Measurements from ENCODE around the gene PPP1R13L. TPM values are rescaled to one million over a fixed set of nuclear protein-coding genes. Genes with fewer than 3 reads are reported as not detected.

PPP1R13L gene
- total and polyA plus RNA-seq, 2 of the 8 experiments (the other 6 are each of a cell fraction or from before 2014, with no cell fraction given) = 9.1 to 15.3 TPM

DNA sequence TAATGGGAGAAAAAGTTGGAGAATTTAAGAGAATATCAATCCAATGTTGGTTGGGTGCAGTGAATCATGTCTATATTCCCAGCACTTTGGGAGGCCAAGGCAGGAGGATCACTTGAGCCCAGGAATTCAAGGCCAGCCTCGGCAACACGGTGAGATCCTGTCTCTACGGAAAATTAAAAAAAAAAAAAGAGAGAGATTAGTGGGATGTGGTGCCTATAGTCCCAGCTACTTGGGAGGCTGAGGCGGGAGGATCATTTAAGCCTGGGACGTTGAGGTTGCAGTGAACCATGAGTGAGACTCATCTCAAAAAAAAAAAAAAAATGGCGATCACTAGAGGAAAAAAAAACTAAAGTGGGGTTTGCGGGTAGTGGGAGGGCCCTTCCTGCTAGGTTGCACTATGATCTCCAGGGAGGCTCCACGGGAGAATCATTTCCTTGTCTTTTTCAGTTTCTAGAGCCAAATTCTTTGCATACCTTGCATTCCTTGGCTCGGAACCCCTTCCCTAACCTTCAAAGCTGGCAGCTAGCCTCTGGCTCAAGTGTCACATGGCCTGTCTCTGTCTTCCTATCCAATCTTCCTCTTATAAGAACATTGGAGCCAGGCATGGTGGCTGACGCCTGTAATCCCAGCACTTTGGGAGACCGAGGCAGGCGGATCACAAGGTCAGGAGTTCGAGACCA, 28.7 kb downstream of the PPP1R13L start (continued):
- peak; percentile 86 for TF ChIP-seq BACH1 (IDR thresholded peaks at IDR 0.05; ENCODE audit: low read length)
- TF ChIP-seq SP1 (IDR thresholded peaks at IDR 0.05; ENCODE audit: low read depth, low read length) = peak; percentile 84
- peak; percentile 62; the same call in 1 of the 2 replicates for TF ChIP-seq KDM1A (IDR thresholded peaks at IDR 0.05; ENCODE audit: borderline replicate concordance, low read length)
- TF ChIP-seq TCF12 (IDR thresholded peaks at IDR 0.05; ENCODE audit: low read depth, low read length) = peak; percentile 51; the same call in 1 of the 2 replicates
- no peak for TF ChIP-seq EZH2 (IDR thresholded peaks at IDR 0.05; ENCODE audit: low read depth, low read length, severe bottlenecking)
- 0 out of 2 replicates have a peak, but pooled peaks have one; percentile 76 for TF ChIP-seq YY1 (IDR thresholded peaks at IDR 0.05; ENCODE audit: low read depth, low read length)
- no peak for TF ChIP-seq RBBP5 (IDR thresholded peaks at IDR 0.05; ENCODE audit: borderline replicate concordance, low read depth, low read length)
- TF ChIP-seq, protein P1, sequence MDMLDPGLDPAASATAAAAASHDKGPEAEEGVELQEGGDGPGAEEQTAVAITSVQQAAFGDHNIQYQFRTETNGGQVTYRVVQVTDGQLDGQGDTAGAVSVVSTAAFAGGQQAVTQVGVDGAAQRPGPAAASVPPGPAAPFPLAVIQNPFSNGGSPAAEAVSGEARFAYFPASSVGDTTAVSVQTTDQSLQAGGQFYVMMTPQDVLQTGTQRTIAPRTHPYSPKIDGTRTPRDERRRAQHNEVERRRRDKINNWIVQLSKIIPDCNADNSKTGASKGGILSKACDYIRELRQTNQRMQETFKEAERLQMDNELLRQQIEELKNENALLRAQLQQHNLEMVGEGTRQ (IDR thresholded peaks at IDR 0.05; ENCODE audit: low read length) = peak; percentile 65
- no peak for TF ChIP-seq SP2 (IDR thresholded peaks at IDR 0.05; ENCODE audit: low read length)
